ENCODE data around the gene ACSL3.
A peak's percentile ranks its signal among the peaks of the same experiment; 100 is the strongest.
"Not testable (repeated sequence)": the region's sequence is repeated elsewhere in the genome, so short reads cannot be mapped to it uniquely, and the experiment has no call there.

ACSL3 gene

GRCh38 chr2:222915092-222915957 lies 54.5 kb downstream of the ACSL3 start:
- no peak for DNase-seq

GRCh38 chr2:222916229-222917197 lies 55.7 kb downstream of the ACSL3 start:
- DNase-seq = no peak

GRCh38 chr2:222917212-222917611 lies 56.4 kb downstream of the ACSL3 start:
- DNase-seq = not testable (repeated sequence)

- DNase-seq = no peak
These were observed 59.1 kb downstream of the ACSL3 start for GRCh38 chr2:222919841-222920526.

GRCh38 chr2:222920657-222921186 lies 59.9 kb downstream of the ACSL3 start:
- DNase-seq = no peak

DNA sequence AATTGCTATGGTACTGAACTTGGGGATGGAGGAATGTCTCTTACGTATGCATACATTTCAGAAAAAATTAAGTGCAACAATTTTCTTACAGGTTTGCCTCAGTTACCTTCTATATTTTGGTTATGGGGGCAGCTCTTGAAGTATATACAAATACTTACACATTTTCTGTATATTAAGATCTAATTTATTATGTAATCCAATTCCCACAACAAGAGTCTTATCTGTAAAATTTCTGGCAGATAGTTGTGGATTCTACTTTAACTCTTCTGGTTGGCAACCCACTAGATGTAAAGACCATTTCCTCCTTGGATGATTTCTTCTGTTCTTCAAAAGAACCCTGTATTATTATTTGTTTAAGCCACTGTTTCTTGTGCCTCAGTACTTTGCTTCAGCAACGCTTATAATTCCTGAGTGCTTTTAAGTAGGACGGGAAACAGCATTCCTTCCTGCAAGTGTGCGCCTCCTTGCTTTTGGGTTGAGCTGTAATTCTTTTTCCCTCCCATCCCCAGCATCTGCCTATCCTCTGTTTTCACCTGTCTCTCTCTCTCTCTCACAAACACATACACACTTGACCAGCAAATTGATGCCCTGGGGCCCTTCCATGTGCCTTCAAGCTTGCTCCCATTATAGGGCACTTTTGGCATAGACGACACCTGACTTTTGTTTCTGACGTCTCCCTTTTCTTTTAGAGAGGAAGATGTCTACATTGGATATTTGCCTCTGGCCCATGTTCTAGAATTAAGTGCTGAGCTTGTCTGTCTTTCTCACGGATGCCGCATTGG lies 61.4 kb downstream of the ACSL3 start:
- DNase-seq = no peak

DNA sequence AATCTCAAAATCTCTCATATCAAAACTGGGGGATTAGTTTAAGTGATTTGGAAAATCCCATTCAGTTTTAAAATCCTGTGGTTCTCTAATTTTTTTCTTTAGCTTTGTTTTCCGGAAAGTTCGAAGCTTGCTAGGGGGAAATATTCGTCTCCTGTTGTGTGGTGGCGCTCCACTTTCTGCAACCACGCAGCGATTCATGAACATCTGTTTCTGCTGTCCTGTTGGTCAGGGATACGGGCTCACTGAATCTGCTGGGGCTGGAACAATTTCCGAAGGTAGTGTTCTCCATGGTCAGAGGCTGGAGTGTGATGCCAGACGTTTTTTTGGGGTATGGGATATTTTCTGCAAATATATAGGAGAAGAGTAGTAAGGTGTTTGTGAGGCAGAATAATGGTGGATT lies 66.1 kb downstream of the ACSL3 start:
- no peak for DNase-seq

DNA sequence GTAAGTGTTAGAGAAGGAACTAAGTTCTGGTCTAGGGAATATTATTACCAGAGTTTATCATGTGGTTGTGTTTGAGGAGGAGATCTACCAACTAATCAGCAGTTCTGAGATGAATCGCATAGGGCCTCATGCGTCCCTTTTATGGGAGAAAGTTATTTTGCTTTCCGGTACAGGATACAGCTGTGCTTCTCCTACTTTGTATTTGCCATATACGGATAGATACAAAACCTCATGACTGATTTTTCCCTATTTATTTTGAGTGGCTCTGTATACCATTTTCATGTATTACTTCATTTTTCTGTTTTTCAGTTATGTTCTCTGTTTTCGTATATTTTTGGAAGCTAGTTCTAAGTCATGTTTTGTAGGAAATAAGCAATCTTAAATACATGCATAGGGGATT lies 66.8 kb downstream of the ACSL3 start:
- no peak for DNase-seq

DNA sequence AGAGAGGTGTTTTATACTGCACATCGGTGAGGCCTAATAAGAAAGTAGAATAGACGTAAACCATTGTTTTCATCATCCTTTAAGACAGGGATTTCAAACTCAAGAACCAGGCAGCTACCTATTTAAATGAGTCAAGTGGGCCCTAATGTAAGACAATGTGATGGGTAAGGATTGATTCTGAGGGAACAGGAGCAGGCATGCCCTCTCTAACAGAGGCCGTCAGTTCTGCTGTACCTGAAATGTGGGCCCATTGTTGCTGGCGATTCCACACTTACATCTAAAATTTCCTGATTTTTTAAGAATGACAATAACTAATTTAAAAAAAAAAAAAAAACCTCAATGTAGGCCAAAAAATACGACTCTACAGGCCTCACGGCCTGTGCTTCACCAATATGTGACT lies 67.5 kb downstream of the ACSL3 start:
- DNase-seq = no peak

DNA sequence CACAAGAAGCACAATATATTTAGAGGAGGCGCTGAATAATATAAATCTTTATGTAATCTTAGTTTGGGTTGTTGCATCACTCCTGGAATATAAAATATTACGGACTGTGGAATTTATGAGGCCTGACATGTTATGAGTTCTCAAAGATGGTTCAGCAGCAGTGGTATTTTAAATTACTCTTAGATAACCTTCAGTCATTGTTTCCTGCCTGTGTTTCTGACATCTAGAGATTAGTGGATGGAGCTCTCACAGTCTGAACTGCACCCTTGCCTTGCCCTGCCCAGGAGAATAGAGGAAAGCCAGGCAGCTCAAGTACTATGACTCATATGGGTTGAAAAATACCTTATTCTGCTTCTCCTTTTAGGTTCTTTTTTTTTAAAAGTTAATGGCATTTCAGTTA lies 70.0 kb downstream of the ACSL3 start:
- DNase-seq = no peak

DNA sequence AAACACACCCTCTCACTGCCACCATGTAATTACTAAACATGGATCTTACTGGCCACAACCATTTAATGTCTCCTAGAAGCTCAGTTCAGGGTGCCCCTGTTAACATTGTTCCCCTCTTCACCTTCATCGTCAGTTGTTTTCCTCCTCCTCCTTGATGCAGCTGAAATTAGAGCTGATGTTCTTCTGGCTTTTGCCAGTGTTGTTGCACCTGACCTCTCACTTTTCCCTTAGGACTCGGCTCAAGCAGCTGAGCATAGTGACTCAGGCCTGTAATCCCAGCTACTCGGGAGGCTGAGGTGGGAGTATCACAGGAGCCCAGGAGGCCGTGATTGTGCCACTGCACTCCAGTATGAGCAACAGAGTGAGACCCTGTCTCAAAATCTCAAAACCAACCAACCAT lies 70.8 kb downstream of the ACSL3 start:
- DNase-seq = no peak

DNA sequence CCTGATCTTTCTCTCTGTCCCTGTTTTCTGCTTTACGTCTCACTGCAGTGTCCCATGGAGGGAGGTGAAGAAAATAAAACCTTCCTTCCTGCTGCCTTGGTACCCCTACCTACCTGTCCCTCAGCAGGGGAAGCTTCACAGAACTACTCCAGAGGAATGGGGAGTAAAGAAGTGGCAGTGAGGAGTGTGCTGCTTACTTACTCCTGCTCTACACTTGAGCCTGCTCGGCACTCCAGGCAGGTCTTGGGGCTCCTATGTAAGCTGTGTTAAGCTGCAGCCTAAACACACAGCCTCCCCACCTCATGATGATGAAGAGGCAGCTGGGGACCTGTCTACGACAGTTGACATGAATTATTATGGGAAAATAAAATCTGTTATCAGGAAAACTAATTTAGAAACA lies 72.6 kb downstream of the ACSL3 start:
- no peak for DNase-seq

GRCh38 chr2:222935688-222936298 lies 75.0 kb downstream of the ACSL3 start:
- DNase-seq = no peak

- no peak for DNase-seq
These were observed 75.9 kb downstream of the ACSL3 start for GRCh38 chr2:222936705-222937104.

DNA sequence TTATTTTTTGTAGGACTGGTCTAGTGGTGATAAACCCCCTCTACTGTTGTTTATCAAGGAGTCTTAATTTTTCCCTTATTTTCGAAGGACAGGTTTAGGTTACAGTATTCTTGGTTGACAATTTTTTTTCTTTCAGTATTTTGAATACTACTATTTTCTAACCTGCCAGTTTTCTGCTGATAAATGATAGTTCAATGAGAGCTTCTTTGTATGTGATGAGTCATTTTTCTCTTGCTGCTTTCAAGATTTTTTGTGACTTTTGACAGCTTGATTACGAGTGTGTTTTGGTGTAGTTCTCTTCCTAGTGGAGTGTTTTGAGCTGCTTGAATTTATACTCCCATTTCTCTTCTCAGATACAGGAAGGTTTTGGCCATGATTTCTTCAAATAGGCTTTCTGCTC lies 77.5 kb downstream of the ACSL3 start:
- no peak for DNase-seq

DNA sequence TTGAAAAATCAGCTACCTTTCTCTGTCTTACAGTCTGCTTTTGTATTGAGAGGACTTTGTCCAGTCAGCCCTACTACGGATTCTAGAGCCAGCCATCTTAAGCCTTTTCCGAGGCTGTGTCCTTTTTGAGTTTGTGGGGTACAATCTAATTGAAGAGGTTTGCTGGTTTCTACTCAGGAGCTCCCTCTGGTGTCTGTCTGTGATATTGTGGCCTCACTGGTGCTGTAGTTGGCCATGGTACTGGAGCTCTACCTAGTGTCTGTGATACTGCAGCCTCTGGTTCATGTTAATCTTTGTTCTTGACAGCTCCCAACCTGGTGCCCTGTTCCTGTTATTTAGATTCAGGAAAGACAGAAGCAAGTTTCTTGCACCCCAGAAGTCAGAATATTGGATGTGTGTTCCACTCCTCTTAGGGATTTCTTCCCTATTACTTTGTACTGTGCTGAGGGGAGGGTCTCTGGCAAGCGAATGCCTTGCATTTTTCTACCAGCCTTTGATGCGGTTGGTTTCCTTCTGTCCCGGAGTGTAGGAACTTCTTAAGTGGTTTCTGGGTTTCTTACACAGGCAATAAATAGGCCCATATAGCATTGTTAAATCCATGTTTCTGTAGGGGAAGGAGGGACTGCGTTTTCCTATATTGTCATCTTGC lies 78.5 kb downstream of the ACSL3 start:
- peak; percentile 19 for DNase-seq

DNA sequence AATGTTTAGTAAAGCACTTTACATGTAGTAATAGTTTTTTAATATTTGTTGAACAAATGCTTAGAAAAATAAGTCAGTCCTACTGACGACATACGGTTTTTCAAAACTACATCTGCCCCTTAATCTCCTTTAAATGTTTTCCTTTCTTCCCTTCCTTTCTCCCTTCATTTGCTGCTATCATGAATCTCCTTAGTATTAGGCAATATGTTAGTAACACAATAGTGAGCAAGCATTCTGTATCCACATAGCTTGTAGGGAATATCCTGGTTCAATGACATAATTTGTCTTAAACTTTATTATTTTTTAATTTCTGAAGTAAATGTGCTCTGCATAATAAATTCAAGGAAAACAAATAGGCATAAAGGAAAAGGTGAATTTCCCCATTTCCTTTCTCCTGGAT lies 79.1 kb downstream of the ACSL3 start:
- no peak for DNase-seq

- DNase-seq = no peak
These were observed 80.7 kb downstream of the ACSL3 start for GRCh38 chr2:222941510-222942032.

DNA sequence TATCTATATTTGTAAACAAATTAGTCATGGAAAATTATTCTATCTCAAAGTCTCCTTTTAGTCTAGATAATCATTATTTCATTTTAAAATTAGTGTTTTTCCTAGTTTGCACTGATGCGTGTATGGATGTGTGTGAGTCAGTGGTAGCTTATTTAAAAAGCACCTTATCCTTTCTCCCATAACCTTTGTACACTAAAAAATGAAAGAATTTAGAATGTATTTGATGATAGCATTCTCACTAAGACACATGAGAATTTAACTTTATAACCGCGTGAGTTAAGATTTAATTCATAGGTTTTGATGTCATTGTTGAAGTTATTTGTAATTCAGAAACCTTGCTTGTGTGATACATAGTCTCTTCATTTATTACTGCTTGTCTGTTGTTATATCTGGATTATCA lies 81.7 kb downstream of the ACSL3 start:
- no peak for DNase-seq

DNA sequence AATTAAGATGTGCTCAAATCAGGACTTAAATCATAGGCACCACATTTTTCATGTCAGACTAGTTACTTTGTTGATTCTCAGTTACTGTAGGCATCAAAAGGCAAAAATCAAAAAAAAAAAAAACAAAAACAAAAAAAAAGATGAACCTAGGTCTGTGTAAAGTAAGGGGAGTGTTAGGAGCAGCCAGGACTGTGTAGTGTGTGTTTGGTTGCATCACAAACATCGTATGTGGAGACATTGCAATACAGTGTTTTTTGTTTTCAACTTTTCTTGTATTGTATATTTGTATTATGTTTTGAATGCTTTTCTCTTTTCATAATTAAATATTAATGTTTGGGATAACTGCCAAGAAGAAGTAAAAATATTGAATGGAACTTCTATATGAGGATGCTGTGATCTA lies 82.1 kb downstream of the ACSL3 start:
- no peak for DNase-seq

DNA sequence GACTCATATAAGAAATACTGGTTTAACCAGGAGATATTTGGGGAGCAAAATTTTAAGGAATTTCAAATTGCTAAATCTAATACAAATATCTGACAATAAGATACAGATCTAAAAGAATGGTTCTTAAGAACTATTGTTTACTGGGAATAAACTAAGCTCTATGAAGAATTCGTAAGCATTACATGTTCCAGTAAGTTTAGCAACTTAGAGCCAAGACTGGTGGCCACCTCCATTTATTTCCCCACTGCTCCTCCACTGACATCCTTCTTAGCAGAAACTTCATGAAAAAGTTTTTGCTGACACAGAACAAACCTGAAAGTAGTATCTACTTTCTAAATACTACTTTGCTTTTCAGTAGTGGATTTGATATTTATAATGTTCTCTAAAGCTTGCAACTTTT lies 83.0 kb downstream of the ACSL3 start:
- no peak for DNase-seq
